SK-N-SH (cell line): ENCODE results near the gene NPTX1. TPM values are rescaled to one million over a fixed set of nuclear protein-coding genes. Genes with fewer than 3 reads are reported as not detected.

Source experiments
- CTCF ChIA-PET: fragments of 300-600, 350-600 bp; formaldehyde crosslinking; extraction: SDS; loops from one replicate; lab custom pipeline; 2021; lab: Yijun Ruan, JAX
- POLR2A ChIA-PET: fragments of 350-600 bp; sonication (Branson Sonifier 250); formaldehyde crosslinking; extraction: SDS; loops from one replicate; lab custom pipeline; 2020; ENCODE audit warnings: antibody characterized with exemption, inconsistent platforms; lab: Yijun Ruan, JAX
- DNase-seq: peaks from one replicate; pipeline ENCODE4 v3.0.0; 2012
- H2AFZ ChIP-seq: fragments of 200-600 bp; sonication (generic); 2 replicates; pipeline ENCODE4 v1.8.1; 2016; ENCODE audit warnings: antibody characterized with exemption, mild to moderate bottlenecking, low read depth
- H3F3A ChIP-seq: fragments of 200-600 bp; sonication (generic); replicated peaks from 2 replicates; pipeline ENCODE3; 2016; ENCODE audit warnings: antibody characterized with exemption, mild to moderate bottlenecking; ENCODE audit not compliant: insufficient read depth
- H3K27ac ChIP-seq, 2 experiments: fragments of 200-500 bp in 1 of 2; fragments of 200-600 bp in 1 of 2; sonication (Bioruptor generic) in 1 of 2; sonication (generic), shearing (Covaris generic) in 1 of 2; 2 replicates each; pipeline versions ENCODE4 v1.5.1 to v1.6.1; 2014 to 2016; ENCODE audit warnings: low read depth in 2 of 2, inconsistent platforms in 1 of 2, low read length in 1 of 2, mild to moderate bottlenecking in 1 of 2, mixed read lengths in 1 of 2
- H3K27me3 ChIP-seq: fragments of 200-600 bp; sonication (generic), shearing (Covaris generic); 2 replicates; pipeline ENCODE4 v1.6.1; 2016; ENCODE audit warnings: mixed run types; ENCODE audit not compliant: insufficient read depth
- H3K36me3 ChIP-seq, 2 experiments: fragments of 200-500 bp in 1 of 2; fragments of 200-600 bp in 1 of 2; sonication (Bioruptor generic) in 1 of 2; sonication (generic) in 1 of 2; replicated peaks in 1 of 2; 2 replicates each; pipeline versions ENCODE3 to v1.5.1; 2014 to 2016; ENCODE audit warnings: low read length in 1 of 2, mild to moderate bottlenecking in 1 of 2; ENCODE audit not compliant: insufficient read depth in 2 of 2, control insufficient read depth in 1 of 2
- H3K4me1 ChIP-seq, 2 experiments: fragments of 200-500 bp in 1 of 2; fragments of 200-600 bp in 1 of 2; sonication (Bioruptor generic) in 1 of 2; sonication (generic), shearing (Covaris generic) in 1 of 2; 2 replicates each; pipeline versions ENCODE4 v1.5.1 to v1.6.1; 2014 to 2016; ENCODE audit warnings: low read depth in 1 of 2, low read length in 1 of 2, mixed run types in 1 of 2; ENCODE audit not compliant: insufficient read depth in 2 of 2, control insufficient read depth in 1 of 2
- H3K4me2 ChIP-seq: fragments of 200-600 bp; sonication (generic), shearing (Covaris generic); 2 replicates; pipeline ENCODE4 v1.6.1; 2017; ENCODE audit warnings: mixed run types
- H3K4me3 ChIP-seq, 2 experiments: fragments of 200-500 bp in 1 of 2; fragments of 200-600 bp in 1 of 2; sonication (Bioruptor generic) in 1 of 2; sonication (generic), shearing (Covaris generic) in 1 of 2; 2 replicates each; pipeline versions ENCODE4 v1.5.1 to v1.8.1; 2014 to 2016; ENCODE audit warnings: low read depth in 2 of 2, inconsistent platforms in 1 of 2, low read length in 1 of 2, mild to moderate bottlenecking in 1 of 2, mixed read lengths in 1 of 2, moderate library complexity in 1 of 2
- H3K79me2 ChIP-seq: fragments of 200-600 bp; sonication (generic); 2 replicates; pipeline ENCODE4 v1.8.1; 2017; ENCODE audit warnings: mild to moderate bottlenecking; ENCODE audit not compliant: insufficient read depth
- H3K9ac ChIP-seq: fragments of 200-600 bp; sonication (generic); 2 replicates; pipeline ENCODE4 v1.6.1; 2017; ENCODE audit warnings: mixed run types
- H3K9me2 ChIP-seq: fragments of 200-600 bp; sonication (generic); 2 replicates; pipeline ENCODE4 v1.6.1; 2017; ENCODE audit warnings: mixed run types
- H3K9me3 ChIP-seq: fragments of 200-600 bp; sonication (generic); 2 replicates; pipeline ENCODE4 v1.6.1; 2017; ENCODE audit warnings: mixed run types, mild to moderate bottlenecking, moderate library complexity
- H4K20me1 ChIP-seq: fragments of 200-600 bp; sonication (generic); 2 replicates; pipeline ENCODE4 v1.6.1; 2017; ENCODE audit warnings: mild to moderate bottlenecking, mixed run types; ENCODE audit not compliant: insufficient read depth
- EP300 ChIP-seq, 2 experiments: IDR thresholded peaks; 2 replicates each; pipeline versions ENCODE4 v1.4.0 to v1.6.1; 2012; ENCODE audit warnings: borderline replicate concordance in 1 of 2, low read depth in 1 of 2, low read length in 1 of 2
- FOSL2 ChIP-seq: IDR thresholded peaks from 2 replicates; pipeline ENCODE4 v1.4.0; 2012; ENCODE audit warnings: low read depth, mild to moderate bottlenecking, moderate library complexity, borderline replicate concordance
- FOXJ3 ChIP-seq: sonication (generic); formaldehyde crosslinking; IDR thresholded peaks from 2 replicates; pipeline ENCODE4 v1.5.1; 2020; ENCODE audit warnings: mild to moderate bottlenecking, missing genetic modification reagents
- GABPA ChIP-seq: IDR thresholded peaks from 2 replicates; pipeline ENCODE4 v1.4.0; 2012; ENCODE audit warnings: low read depth, mild to moderate bottlenecking
- GATA2 ChIP-seq: sonication (generic); formaldehyde crosslinking; IDR thresholded peaks from 2 replicates; pipeline ENCODE4 v1.5.0; 2020; ENCODE audit warnings: mild to moderate bottlenecking, missing genetic modification reagents
- NFIC ChIP-seq: IDR thresholded peaks from 2 replicates; pipeline ENCODE4 v1.4.0; 2012; ENCODE audit warnings: borderline replicate concordance
- NRF1 ChIP-seq: IDR thresholded peaks from 2 replicates; pipeline ENCODE4 v1.6.1; 2012; ENCODE audit warnings: low read depth, mild to moderate bottlenecking, low read length
- RCOR1 ChIP-seq: fragments of 150-350 bp; IDR thresholded peaks from 2 replicates; pipeline ENCODE4 v1.6.1; 2017; ENCODE audit warnings: antibody characterized with exemption, low read length
- SIN3A ChIP-seq: IDR thresholded peaks from 2 replicates; pipeline ENCODE4 v1.6.1; 2012; ENCODE audit warnings: low read depth, mild to moderate bottlenecking, low read length, moderate library complexity, borderline replicate concordance
- SMC3 ChIP-seq: IDR thresholded peaks from 2 replicates; pipeline ENCODE4 v1.6.1; 2012; ENCODE audit warnings: low read depth, low read length, improper control_type of control experiment
- TAF1 ChIP-seq: IDR thresholded peaks from 2 replicates; pipeline ENCODE4 v1.6.1; 2012; ENCODE audit warnings: low read depth, mild to moderate bottlenecking, low read length, moderate library complexity, borderline replicate concordance
- TEAD4 ChIP-seq: IDR thresholded peaks from 2 replicates; pipeline ENCODE4 v1.4.0; 2012; ENCODE audit warnings: mild to moderate bottlenecking, borderline replicate concordance; ENCODE audit not compliant: insufficient read depth
- YY1 ChIP-seq: IDR thresholded peaks from 2 replicates; pipeline ENCODE4 v1.4.0; 2012; ENCODE audit warnings: low read depth, mild to moderate bottlenecking
- WGBS: methylation state at CpG from one replicate; pipeline ENCODE4 v1.1.6; 2017; ENCODE audit warnings: low lambda C conversion rate; 5-methylcytosine and 5-hydroxymethylcytosine counted together
- polyA plus RNA-seq, 3 experiments: library from polyadenylated mRNA; depleted of rRNA; stranded (reverse); fragments of >200 nt; gene quantifications; 2 replicates each; pipeline ENCODE4 v1.2.3, GENCODE V29; 2012
- TF ChIP-seq, protein P1 (sequence below): fragments of 150-350 bp; IDR thresholded peaks from 2 replicates; pipeline ENCODE4 v1.6.1; 2017; ENCODE audit warnings: antibody characterized with exemption, low read length, low read depth, borderline replicate concordance
- TF ChIP-seq, protein P2 (sequence below): IDR thresholded peaks from 2 replicates; pipeline ENCODE4; 2012
- TF ChIP-seq, protein P3 (sequence below): fragments of 200-600 bp; sonication (generic); IDR thresholded peaks from 2 replicates; pipeline ENCODE4 v1.6.1; 2017; ENCODE audit warnings: antibody characterized with exemption, mild to moderate bottlenecking, moderate library complexity
- TF ChIP-seq, protein P4 (sequence below): IDR thresholded peaks from 2 replicates; pipeline ENCODE4 v1.4.0; 2012; ENCODE audit warnings: low read depth, borderline replicate concordance
- TF ChIP-seq, protein P5 (sequence below): IDR thresholded peaks from 2 replicates; pipeline ENCODE4 v1.4.0; 2012; ENCODE audit warnings: low read depth
- TF ChIP-seq, protein P6 (sequence below): fragments of 150-350 bp; IDR thresholded peaks from 2 replicates; pipeline ENCODE4 v1.6.1; 2016; ENCODE audit warnings: mild to moderate bottlenecking, low read depth, low read length

The NPTX1 gene
- polyA plus RNA-seq, 1 of the 3 experiments (the other 2 are of a cell fraction) = 0.05 TPM

DNA sequence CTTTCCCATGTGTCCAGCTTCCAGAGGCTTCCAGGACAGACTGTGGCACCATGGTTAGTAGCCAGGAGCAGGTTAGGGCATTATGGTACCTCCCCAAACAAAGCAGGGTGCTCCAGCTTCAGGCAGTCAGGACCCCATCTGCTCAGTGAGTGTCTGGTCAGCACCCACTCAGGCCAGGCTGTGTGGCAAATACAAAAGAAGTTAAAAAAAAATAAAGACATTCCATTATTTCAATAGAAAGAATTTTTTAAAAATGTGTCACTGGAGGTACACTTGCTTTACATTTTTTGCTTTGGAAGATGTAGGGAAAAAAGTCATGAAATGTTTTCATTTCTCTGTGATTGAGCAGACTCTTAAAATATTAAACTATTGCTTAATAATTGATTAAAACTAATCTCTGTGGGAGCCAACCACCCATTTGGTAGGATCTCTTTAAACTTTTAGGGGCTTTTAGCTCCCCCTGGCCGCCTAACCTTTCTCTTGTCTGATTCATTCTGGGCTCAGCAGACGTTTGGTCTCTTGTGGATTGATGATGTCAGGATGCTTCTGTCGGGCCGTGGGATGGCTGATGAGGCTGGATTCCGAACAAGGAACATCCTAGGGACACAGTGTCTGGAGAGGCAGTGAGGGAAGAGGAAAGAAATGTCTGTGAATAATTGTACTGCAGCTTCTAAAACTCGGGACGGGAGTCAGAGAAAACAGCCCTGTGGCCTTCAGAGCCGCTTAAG is 28.4 kb upstream of the NPTX1 start:
- H3K9ac ChIP-seq = peak overlapping the region; percentile 4; the same call in 1 of the 2 replicates
- no peaks in the 10 kb centered on the region for H3K27me3 ChIP-seq
- H3K9me2 ChIP-seq = no peaks in the 10 kb centered on the region
- H3K9me3 ChIP-seq = no peaks in the 10 kb centered on the region
- POLR2A ChIA-PET = no interaction called here
- no peaks in the 10 kb centered on the region for H3K79me2 ChIP-seq
- H3K27ac ChIP-seq = peak overlapping the region in 1 of 2 experiments; percentile 56; a peak in 2 of 4 replicates
- peaks cover 0 to 15% of the 10 kb centered on the region in 2 experiments; a peak in 1 of 4 replicates for H3K4me1 ChIP-seq
- CTCF ChIA-PET = interaction anchor here (0.6 to 1.9 kb wide), 6 partner anchors 9 to 237 kb away, joined by 3 to 7 read pairs (median 4); no protein-coding TSS in a partner anchor
- 10% methylated on average over 8 of the region's 8 CpGs for WGBS
- peak overlapping the region; percentile 52 for H2AFZ ChIP-seq
- TF ChIP-seq, protein P1, sequence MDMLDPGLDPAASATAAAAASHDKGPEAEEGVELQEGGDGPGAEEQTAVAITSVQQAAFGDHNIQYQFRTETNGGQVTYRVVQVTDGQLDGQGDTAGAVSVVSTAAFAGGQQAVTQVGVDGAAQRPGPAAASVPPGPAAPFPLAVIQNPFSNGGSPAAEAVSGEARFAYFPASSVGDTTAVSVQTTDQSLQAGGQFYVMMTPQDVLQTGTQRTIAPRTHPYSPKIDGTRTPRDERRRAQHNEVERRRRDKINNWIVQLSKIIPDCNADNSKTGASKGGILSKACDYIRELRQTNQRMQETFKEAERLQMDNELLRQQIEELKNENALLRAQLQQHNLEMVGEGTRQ = no peak
- TF ChIP-seq, protein P2, sequence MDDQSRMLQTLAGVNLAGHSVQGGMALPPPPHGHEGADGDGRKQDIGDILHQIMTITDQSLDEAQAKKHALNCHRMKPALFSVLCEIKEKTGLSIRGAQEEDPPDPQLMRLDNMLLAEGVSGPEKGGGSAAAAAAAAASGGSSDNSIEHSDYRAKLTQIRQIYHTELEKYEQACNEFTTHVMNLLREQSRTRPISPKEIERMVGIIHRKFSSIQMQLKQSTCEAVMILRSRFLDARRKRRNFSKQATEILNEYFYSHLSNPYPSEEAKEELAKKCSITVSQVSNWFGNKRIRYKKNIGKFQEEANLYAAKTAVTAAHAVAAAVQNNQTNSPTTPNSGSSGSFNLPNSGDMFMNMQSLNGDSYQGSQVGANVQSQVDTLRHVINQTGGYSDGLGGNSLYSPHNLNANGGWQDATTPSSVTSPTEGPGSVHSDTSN = no peak; the same call in 1 of the 2 replicates
- peak; percentile 48; the same call in 1 of the 2 replicates for TF ChIP-seq FOSL2
- no peak for TF ChIP-seq TEAD4
- TF ChIP-seq, protein P3, sequence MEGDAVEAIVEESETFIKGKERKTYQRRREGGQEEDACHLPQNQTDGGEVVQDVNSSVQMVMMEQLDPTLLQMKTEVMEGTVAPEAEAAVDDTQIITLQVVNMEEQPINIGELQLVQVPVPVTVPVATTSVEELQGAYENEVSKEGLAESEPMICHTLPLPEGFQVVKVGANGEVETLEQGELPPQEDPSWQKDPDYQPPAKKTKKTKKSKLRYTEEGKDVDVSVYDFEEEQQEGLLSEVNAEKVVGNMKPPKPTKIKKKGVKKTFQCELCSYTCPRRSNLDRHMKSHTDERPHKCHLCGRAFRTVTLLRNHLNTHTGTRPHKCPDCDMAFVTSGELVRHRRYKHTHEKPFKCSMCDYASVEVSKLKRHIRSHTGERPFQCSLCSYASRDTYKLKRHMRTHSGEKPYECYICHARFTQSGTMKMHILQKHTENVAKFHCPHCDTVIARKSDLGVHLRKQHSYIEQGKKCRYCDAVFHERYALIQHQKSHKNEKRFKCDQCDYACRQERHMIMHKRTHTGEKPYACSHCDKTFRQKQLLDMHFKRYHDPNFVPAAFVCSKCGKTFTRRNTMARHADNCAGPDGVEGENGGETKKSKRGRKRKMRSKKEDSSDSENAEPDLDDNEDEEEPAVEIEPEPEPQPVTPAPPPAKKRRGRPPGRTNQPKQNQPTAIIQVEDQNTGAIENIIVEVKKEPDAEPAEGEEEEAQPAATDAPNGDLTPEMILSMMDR = peak; percentile 38
- no peak for TF ChIP-seq NFIC
- H3K36me3 ChIP-seq = no peaks in the 10 kb centered on the region
- peak overlapping the region; percentile 40 for H3K4me2 ChIP-seq
- H3K4me3 ChIP-seq = no peak overlapping the region
- peaks cover 10% of the 10 kb centered on the region for H3F3A ChIP-seq
- no peaks in the 10 kb centered on the region for H4K20me1 ChIP-seq
- no peak for DNase-seq

GRCh38 chr17:80503921-80504320 is 27.5 kb upstream of the NPTX1 start:
- Histone ChIP-seq H4K20me1 (no peaks in the 10 kb centered on the region), H3F3A (peaks cover 10% of the 10 kb centered on the region), H3K4me3 (no peak overlapping the region), H3K4me2 (no peak overlapping the region), H3K36me3 (no peaks in the 10 kb centered on the region), H3K27me3 (no peaks in the 10 kb centered on the region), H3K9me2 (no peaks in the 10 kb centered on the region), H2AFZ (no peak overlapping the region), H3K4me1 (peaks cover 0 to 15% of the 10 kb centered on the region in 2 experiments; a peak in 1 of 4 replicates), H3K9me3 (no peaks in the 10 kb centered on the region), H3K9ac (no peak overlapping the region), H3K27ac (no peak overlapping the region), H3K79me2 (no peaks in the 10 kb centered on the region)
- ChIA-PET POLR2A (no interaction called here), CTCF (interaction anchor here (1.7 to 1.9 kb wide), 2 partner anchors 8 to 77 kb away, joined by 3 to 7 read pairs; no protein-coding TSS in a partner anchor)
- no peak for DNase-seq
- TF ChIP-seq SMC3 (no peak), YY1 (no peak), TAF1 (no peak), RCOR1 (no peak), SIN3A (no peak), FOXJ3 (CRISPR knock-in tag) (no peak), EP300 (IDR thresholded peaks at IDR 0.05; ENCODE audit: borderline replicate concordance in 1 of 2, low read depth in 1 of 2, low read length in 1 of 2) (no peak), TEAD4 (no peak), GATA2 (CRISPR knock-in tag) (no peak), GABPA (no peak), NRF1 (no peak)
- TF ChIP-seq, protein P4, sequence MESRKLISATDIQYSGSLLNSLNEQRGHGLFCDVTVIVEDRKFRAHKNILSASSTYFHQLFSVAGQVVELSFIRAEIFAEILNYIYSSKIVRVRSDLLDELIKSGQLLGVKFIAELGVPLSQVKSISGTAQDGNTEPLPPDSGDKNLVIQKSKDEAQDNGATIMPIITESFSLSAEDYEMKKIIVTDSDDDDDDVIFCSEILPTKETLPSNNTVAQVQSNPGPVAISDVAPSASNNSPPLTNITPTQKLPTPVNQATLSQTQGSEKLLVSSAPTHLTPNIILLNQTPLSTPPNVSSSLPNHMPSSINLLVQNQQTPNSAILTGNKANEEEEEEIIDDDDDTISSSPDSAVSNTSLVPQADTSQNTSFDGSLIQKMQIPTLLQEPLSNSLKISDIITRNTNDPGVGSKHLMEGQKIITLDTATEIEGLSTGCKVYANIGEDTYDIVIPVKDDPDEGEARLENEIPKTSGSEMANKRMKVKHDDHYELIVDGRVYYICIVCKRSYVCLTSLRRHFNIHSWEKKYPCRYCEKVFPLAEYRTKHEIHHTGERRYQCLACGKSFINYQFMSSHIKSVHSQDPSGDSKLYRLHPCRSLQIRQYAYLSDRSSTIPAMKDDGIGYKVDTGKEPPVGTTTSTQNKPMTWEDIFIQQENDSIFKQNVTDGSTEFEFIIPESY = no peak
- TF ChIP-seq, protein P5, sequence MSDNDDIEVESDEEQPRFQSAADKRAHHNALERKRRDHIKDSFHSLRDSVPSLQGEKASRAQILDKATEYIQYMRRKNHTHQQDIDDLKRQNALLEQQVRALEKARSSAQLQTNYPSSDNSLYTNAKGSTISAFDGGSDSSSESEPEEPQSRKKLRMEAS = no peak
- TF ChIP-seq, protein P6, sequence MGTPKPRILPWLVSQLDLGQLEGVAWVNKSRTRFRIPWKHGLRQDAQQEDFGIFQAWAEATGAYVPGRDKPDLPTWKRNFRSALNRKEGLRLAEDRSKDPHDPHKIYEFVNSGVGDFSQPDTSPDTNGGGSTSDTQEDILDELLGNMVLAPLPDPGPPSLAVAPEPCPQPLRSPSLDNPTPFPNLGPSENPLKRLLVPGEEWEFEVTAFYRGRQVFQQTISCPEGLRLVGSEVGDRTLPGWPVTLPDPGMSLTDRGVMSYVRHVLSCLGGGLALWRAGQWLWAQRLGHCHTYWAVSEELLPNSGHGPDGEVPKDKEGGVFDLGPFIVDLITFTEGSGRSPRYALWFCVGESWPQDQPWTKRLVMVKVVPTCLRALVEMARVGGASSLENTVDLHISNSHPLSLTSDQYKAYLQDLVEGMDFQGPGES = no peak
